Gastrocnemius medialis (tissue), 4 donors: ENCODE data around the gene PLEKHA3. TPM values are rescaled to one million over a fixed set of nuclear protein-coding genes. Genes with fewer than 3 reads are reported as not detected.

Source experiments
- ATAC-seq, 2 donors: fragments of 150-250 bp; one replicate each; pipeline ENCODE4 v1.9.1; 2016
- DNase-seq, 2 donors: peaks; one replicate each; pipeline ENCODE4 v3.0.0-alpha.2; 2019
- H3K27ac ChIP-seq, 4 donors: fragments of 200-600 bp; sonication (generic); 1 replicate in 1 of 4; 2 replicates in 3 of 4; pipeline ENCODE4 v1.5.1; 2016 to 2018; ENCODE audit warnings: mild to moderate bottlenecking in 2 of 4, moderate library complexity in 1 of 4
- H3K27me3 ChIP-seq, 3 donors: fragments of 200-600 bp; sonication (generic) in 2 of 3; 1 replicate in 1 of 3; 2 replicates in 2 of 3; pipeline versions ENCODE4 v1.5.1 to v1.6.0; 2016 to 2019; ENCODE audit warnings: mild to moderate bottlenecking in 1 of 3, moderate library complexity in 1 of 3
- H3K36me3 ChIP-seq, 2 donors: fragments of 200-600 bp; sonication (generic) in 1 of 2; one replicate each; pipeline ENCODE4 v1.5.1; 2017 to 2018
- H3K4me1 ChIP-seq, 2 donors: fragments of 200-600 bp; sonication (generic) in 1 of 2; one replicate each; pipeline ENCODE4 v1.5.1; 2016 to 2017; ENCODE audit warnings: mild to moderate bottlenecking in 2 of 2
- H3K4me3 ChIP-seq, 4 donors: fragments of 200-600 bp; sonication (generic) in 3 of 4; 1 replicate in 1 of 4; 2 replicates in 3 of 4; pipeline ENCODE4 v1.5.1; 2016 to 2019; ENCODE audit warnings: mild to moderate bottlenecking in 2 of 4
- H3K9me3 ChIP-seq, 3 donors: fragments of 200-600 bp; sonication (generic) in 2 of 3; 1 replicate in 1 of 3; 2 replicates in 2 of 3; pipeline ENCODE4 v1.5.1; 2016 to 2019
- CTCF ChIP-seq, 5 experiments: fragments of 450-650 bp in 3 of 5; fragments of 200-600 bp in 2 of 5; sonication (generic) in 2 of 5; IDR thresholded peaks in 4 of 5; conservative IDR thresholded peaks in 1 of 5; 1 replicate in 4 of 5; 2 replicates in 1 of 5; pipeline ENCODE4 v1.5.1; 2016 to 2019; ENCODE audit warnings: antibody characterized with exemption in 5 of 5, mild to moderate bottlenecking in 3 of 5, moderate library complexity in 3 of 5
- POLR2A ChIP-seq, 2 donors: fragments of 450-650 bp; IDR thresholded peaks; one replicate each; pipeline ENCODE4 v1.6.1; 2017; ENCODE audit warnings: antibody characterized with exemption in 2 of 2, mild to moderate bottlenecking in 2 of 2, moderate library complexity in 2 of 2
- in situ Hi-C, 4 donors: fragments of 200-750 bp; cut with MboI; loops; one replicate each; pipeline versions ENCODE4 v1.15.0 to v1.8.0; 2017; ENCODE audit warnings: low sequenced_read_pairs in 4 of 4
- intact Hi-C: fragments of 100-400 bp; cut with DNase I; formaldehyde crosslinking; loops from one replicate; pipeline ENCODE4 v1.15.1; 2023; ENCODE audit warnings: low total_unique reads
- total RNA-seq, 4 donors: library from RNA; depleted of rRNA; stranded (reverse); fragments of >200 nt; gene quantifications; one replicate each; pipeline versions ENCODE4 v1.1.0 to v1.2.3, GENCODE V29; 2016

The PLEKHA3 gene
- total RNA-seq, 4 donors from 2014 or later = 7.1 to 20.5 (median 11.6) TPM

- Histone ChIP-seq H3K4me3 (no peak overlapping the region), H3K27me3 (no peaks in the 10 kb centered on the region), H3K4me1 (no peaks in the 10 kb centered on the region), H3K27ac (no peak overlapping the region), H3K9me3 (no peaks in the 10 kb centered on the region), H3K36me3 (peaks cover 0 to 2% of the 10 kb centered on the region in 2 donors)
- ATAC-seq (no peak), DNase-seq (no peak)
- TF ChIP-seq CTCF (IDR thresholded peaks at IDR 0.05 in 4 of 5, conservative IDR thresholded peaks at IDR 0.05 in 1 of 5) (no peak), POLR2A (IDR thresholded peaks at IDR 0.05) (no peak)
- in situ Hi-C loops (no loop called here), intact Hi-C loops (no loop called here)
Measured at GRCh38 chr2:178513876-178514275, 33.6 kb downstream of the PLEKHA3 start.

GRCh38 chr2:178514664-178515063 is 34.4 kb downstream of the PLEKHA3 start:
- H3K27ac ChIP-seq = no peak overlapping the region
- H3K9me3 ChIP-seq = no peaks in the 10 kb centered on the region
- H3K36me3 ChIP-seq = peaks cover 0 to 2% of the 10 kb centered on the region in 2 donors
- ATAC-seq (no peak), DNase-seq (no peak)
- no peak overlapping the region for H3K4me3 ChIP-seq
- intact Hi-C loops (no loop called here), in situ Hi-C loops (no loop called here)
- TF ChIP-seq POLR2A (IDR thresholded peaks at IDR 0.05) = no peak
- TF ChIP-seq CTCF (IDR thresholded peaks at IDR 0.05 in 4 of 5, conservative IDR thresholded peaks at IDR 0.05 in 1 of 5) = no peak
- no peaks in the 10 kb centered on the region for H3K27me3 ChIP-seq
- H3K4me1 ChIP-seq = no peaks in the 10 kb centered on the region

GRCh38 chr2:178517496-178517895 is 37.2 kb downstream of the PLEKHA3 start:
- DNase-seq (no peak), ATAC-seq (no peak)
- no peaks in the 10 kb centered on the region for H3K4me1 ChIP-seq
- no peak overlapping the region for H3K27ac ChIP-seq
- H3K4me3 ChIP-seq = no peak overlapping the region
- TF ChIP-seq POLR2A (IDR thresholded peaks at IDR 0.05) = no peak
- no peak for TF ChIP-seq CTCF (IDR thresholded peaks at IDR 0.05 in 4 of 5, conservative IDR thresholded peaks at IDR 0.05 in 1 of 5)
- in situ Hi-C loops (no loop called here), intact Hi-C loops (no loop called here)
- H3K36me3 ChIP-seq = peaks cover 0 to 2% of the 10 kb centered on the region in 2 donors
- no peaks in the 10 kb centered on the region for H3K27me3 ChIP-seq
- H3K9me3 ChIP-seq = no peaks in the 10 kb centered on the region

DNA sequence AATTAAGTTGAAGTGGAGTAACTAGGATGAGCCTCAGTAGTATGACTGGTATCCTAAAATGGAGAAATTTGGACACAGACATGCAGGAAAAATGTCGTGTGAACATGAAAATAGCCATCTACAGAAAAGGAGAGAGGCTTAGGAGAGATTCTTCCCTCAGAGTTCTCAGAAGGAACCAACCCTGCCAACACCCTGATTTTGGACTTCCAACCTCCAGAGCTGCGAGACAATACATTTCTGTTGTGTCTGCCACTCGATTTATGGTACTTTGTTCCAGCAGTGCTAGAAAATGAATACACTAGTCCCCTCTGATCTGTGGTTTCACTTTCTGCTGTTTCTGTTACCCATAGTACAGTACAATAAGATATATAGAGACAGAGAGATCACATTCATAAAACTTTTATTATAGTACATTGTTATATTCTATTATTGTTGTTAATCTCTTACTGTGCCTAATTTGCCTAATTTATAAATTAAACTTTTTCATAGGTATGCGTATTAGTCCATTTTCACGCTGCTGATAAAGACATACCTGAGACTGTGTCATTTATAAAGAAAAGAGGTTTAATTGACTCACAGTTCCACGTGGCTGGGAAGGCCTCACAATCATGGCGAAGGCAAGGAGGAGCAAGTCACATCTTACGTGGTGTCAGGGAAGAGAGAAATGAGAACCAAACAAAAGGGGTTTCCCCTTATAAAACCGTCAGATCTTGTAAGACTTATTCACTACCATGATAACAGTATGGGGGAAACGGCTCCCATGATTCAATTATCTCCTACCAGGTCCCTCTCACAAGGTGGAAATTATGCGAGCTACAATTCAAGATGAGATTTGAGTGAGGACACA is 41.3 kb downstream of the PLEKHA3 start:
- no peak overlapping the region for H3K27ac ChIP-seq
- no peak for ATAC-seq
- in situ Hi-C loops = no loop called here
- H3K27me3 ChIP-seq = no peaks in the 10 kb centered on the region
- H3K4me1 ChIP-seq = peaks cover 0 to 3% of the 10 kb centered on the region in 2 donors
- H3K4me3 ChIP-seq = no peak overlapping the region
- TF ChIP-seq CTCF (IDR thresholded peaks at IDR 0.05 in 4 of 5, conservative IDR thresholded peaks at IDR 0.05 in 1 of 5) = no peak
- no peak for TF ChIP-seq POLR2A (IDR thresholded peaks at IDR 0.05)
- intact Hi-C loops = loop anchor here (2.0 kb wide), 1 partner anchor 41 kb away; the partner anchor contains the start of gene PLEKHA3
- no peaks in the 10 kb centered on the region for H3K9me3 ChIP-seq
- peaks cover 0 to 9% of the 10 kb centered on the region in 2 donors for H3K36me3 ChIP-seq
- no peak for DNase-seq
